HG02623 (cell line): Measurements from ENCODE around the gene AMIGO3.
"Not testable (repeated sequence)": the region's sequence is repeated elsewhere in the genome, so short reads cannot be mapped to it uniquely, and the experiment has no call there.

Experiments used
- ATAC-seq: cut with Tn5 transposase; IDR thresholded peaks from one replicate; pipeline ENCODE4 v1.9.1; 2021; ENCODE audit warnings: moderate library complexity; ENCODE audit not compliant: unreplicated experiment

The AMIGO3 gene

DNA sequence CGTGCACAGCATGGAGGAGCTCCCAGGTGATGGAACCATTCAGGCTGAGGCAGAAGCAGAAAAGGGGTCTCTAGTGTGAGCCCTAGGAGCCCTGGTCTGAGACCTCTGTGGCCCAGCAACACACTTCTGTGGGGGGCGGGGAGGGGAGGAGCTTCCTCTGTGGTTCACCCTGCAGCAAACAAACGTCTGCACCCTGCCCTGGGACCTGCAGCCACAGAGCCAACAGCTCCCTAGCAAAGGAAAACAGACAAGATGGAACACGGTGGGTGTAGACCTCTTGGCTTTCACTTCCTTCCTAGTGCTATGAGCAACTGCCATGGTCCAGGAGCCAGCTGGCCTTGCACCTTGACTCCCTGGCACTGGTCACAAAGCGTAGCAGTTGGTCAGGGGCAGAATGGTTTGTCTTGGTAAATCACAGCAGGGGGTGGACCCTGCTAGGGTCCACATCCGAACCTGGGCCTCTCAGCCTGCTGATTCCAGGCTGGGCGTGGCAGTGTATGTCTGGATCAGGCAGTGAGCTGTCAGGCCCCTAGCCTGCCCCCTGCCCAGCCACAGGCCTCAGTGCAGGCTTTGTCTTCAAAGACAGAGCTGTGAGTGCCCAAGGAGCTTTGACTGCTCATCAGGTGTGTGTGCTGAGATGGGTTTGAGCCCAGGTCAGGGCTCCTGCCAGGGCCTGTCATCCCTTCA is 6.7 kb downstream of the AMIGO3 start:
- ATAC-seq = no peak

DNA sequence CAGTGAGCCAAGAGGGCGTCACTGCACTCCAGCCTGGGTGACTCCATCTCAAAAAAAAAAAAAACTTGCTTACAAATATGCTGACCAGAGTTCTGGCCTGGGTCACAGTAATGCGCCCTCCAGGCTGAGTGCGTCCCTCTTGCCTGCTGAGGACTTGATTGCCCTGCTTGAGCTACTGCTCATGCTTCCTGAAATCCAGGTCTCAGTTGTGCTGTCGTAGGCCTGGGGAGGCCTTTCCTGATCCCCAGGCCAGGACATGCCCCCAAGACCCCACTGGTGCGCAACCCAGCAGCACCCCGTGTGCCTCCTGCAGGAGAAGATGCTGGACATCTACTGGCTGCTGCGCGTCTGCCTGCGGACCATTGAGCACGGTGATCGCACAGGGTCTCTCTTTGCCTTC is 7.3 kb downstream of the AMIGO3 start:
- ATAC-seq = no peak

DNA sequence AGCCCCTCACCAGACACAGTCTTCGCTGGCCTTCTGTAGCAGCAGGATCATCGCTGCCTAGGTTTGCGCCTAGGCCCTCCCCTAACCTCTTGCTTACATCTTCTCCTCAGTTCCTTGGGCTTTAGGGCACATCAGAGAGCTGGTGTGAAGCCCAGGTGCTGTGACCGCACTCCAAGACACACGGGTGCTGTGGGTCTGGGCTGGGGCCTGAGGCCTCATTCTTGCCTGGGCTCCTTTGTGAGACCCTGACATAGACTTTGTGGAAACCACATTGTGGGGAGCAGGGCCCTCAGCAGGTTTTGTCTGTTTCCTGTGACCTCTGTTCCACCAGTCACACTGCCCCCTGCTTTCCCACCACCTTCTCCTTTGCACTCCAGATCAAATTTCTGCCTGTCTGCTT is 8.0 kb downstream of the AMIGO3 start:
- ATAC-seq = no peak

DNA sequence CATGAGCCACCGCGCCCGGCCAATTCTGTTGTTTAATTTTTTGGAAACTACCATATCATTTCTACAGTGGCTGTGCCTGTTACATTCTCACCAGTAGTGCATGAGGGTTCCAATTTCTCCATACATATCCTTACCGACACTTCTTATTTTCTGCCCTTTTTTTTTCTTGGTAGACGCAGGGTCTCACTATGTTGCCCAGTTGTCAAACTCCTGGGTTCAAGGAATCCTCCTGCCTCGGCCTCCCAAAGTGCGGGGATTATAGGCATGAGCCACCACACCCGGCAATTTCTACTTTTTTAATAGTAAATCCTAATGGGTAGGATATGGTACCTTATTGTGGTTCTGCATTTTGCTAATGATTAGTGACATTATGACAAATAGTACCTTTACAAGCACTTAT is 9.6 kb downstream of the AMIGO3 start:
- no peak for ATAC-seq

DNA sequence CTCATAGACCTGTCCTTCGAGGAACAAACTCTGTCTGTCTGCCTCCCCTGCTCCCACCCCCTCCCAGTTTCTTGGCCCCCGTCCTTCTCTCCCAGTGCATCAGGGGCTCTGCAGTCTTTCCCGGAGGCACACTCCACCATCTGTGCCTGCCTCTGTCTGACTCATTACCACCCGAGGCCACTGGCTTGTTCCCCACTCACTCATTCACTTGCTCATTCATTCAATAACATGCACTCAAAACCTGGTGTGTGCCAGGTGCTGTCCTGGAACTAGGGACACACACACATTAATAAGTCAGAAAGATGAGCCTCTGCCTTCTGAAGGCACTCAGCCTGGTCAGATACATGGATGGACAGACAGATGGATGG is 12.4 kb downstream of the AMIGO3 start:
- ATAC-seq = no peak

DNA sequence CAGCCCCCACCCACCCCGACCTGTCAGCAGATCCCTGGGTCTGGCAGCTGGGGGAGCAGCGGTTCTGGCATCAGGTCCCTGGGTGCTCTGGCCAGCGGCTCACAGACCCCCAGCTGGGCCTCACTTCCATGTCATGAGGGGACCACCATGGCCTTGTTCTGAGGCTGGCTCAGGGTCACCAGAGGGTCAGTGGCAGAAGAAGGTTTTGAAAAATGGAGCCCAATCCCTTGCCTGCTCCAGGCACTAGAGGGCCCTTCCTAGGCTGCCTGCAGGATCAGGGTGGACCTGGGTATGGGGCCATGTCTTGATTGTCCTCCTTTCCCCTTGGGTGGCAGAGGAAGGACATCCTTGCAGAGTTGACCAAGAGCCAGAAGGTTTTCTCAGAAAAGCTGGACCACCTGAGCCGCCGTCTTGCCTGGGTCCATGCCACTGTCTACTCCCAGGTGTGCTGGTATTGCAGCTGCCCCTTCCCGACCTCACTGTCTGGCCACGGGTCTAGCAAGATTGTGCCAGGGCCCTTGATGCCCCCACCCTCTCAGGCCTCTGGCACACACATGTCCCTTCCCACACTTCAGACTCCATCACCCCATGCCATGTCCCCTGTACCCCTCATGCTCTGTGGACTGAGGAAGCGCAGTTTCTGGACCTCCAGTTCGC is 12.9 kb downstream of the AMIGO3 start:
- ATAC-seq = no peak

DNA sequence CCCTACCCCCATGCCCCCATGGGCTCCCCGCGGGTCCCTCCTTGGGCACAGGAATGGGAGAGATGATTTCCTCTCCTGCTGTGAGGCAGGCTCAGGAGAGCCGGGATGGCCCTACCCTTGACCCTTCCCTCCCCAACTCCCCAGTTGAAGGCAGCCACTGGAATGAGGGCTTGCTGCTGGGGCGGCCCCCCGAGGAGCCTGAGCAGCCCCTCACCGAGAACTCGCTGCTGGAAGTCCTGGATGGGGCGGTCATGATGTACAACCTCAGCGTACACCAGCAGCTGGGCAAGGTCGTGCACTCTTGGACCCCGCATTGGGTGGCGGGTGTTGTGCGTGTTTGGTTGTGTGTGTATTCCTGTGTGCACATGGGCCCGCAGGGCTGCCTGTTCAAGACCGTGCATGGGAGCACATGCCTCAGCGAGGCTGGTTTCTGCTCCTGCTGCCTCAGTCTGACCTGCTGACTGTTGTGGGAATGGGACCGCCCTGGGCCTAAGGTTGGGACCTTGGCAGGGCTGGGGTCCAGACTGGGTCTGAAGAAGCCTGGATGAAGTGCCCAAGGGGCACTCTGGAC is 14.0 kb downstream of the AMIGO3 start:
- ATAC-seq = no peak

DNA sequence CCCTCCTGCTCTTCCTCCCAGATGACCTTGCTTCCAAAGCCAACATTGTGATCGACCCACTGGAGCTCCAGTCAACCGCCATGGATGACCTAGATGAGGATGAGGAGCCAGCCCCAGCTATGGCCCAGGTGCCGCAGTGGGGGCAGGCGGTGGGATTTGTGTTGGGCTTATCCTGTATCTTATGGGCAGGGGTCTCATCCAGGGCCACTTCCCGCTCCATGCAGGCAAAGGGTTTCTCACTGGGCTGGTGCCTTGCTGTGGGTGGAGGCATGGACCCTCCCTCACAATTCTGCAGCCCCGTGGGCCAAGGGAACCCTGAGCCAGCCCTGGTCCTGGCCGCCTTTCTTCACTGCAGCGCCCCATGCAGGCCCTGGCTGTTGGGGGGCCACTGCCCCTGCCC is 14.9 kb downstream of the AMIGO3 start:
- no peak for ATAC-seq

DNA sequence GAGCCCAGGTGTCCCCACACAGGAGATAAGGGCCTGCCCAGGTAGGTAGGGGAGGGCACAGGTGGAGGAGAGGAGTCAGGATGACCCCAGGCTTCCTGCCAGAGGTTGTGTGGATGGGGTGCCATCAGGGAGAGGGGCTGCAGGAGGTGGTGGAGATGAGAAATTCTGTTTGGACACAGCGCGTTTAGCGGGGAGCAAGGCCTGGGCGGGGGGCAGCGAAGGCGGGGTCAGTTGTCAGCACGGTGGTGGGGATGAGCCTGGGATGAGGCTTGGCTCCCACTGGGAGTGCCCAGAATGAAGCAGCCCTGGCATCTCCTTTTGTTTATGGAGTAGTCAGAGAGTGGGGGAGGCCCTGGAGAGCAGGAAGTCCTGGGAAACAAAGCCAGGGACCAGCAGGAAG is 15.5 kb downstream of the AMIGO3 start:
- ATAC-seq = no peak

DNA sequence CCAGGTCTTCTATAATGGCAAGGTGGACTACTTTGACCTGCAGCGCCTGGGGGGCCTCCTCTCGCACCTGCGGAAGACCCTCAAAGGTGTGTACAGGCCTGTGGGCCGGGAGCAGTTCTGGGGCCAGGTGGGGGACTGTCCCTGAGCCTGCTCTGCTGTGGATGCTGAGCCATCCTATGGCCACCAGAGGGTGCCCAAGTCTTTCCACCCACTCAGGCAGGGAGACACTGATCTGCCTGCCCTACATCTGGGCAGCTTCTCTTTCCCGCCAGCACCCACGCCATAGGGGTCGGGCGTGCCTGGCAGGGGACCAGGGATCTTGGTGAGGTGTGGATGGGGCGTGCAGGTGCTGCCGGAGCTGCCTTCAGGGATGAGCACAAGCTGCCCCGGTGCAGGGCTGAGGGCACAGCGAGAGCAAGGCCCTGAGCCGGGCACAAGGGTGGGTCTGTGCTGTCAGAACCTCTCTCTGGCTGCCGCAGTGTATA is 16.0 kb downstream of the AMIGO3 start:
- peak; percentile 79 for ATAC-seq

DNA sequence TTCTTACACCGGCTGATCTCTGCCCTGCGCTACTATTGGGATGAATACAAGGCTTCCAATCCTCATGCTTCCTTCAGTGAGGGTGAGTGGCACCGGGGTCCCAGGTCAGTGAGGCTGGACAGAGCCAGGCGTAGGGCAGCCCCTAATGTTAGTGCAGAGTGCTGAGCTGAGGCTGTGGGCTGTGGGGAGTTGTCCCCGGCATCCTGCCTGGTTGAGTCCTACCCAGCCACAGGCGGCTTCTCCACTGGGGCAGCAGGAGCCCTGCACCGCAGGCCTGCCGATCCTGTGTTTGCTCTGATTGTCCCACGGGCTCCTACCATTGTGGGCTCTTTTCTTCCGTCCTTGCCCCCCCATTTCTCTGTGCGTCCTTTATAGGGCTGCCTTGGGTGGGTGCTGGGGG is 16.8 kb downstream of the AMIGO3 start:
- no peak for ATAC-seq

DNA sequence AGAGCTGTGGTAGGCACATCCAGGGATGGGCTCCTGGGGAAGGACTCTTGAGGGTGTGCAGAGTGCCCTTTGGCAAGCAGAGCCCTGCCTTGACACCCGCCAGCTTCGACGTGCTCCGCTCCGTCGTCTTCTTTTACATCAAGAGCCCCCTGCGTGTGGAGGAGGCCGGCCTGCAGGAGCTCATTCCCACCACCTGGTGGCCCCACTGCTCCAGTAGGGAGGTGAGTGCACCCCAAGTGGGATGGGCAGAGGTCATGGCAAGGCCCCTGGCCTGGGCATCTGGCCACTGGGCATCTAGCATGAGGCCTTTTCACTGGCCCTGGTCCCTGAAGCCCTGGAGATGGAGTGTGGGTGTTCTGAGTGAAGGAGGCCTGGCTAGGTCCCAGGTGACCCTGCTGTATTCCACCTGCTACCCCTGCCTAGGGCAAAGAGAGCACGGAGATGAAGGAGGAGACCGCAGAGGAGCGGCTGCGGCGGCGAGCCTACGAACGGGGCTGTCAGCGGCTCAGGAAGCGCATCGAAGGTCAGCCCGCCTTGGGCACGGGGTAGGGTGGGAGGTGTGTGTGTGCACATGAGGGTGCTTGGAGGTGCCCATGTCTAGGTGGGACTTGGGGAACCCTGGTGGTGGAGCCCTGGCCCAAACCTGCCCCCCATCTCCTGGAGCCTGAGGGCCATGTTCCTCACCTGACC is 18.0 kb downstream of the AMIGO3 start:
- no peak for ATAC-seq

DNA sequence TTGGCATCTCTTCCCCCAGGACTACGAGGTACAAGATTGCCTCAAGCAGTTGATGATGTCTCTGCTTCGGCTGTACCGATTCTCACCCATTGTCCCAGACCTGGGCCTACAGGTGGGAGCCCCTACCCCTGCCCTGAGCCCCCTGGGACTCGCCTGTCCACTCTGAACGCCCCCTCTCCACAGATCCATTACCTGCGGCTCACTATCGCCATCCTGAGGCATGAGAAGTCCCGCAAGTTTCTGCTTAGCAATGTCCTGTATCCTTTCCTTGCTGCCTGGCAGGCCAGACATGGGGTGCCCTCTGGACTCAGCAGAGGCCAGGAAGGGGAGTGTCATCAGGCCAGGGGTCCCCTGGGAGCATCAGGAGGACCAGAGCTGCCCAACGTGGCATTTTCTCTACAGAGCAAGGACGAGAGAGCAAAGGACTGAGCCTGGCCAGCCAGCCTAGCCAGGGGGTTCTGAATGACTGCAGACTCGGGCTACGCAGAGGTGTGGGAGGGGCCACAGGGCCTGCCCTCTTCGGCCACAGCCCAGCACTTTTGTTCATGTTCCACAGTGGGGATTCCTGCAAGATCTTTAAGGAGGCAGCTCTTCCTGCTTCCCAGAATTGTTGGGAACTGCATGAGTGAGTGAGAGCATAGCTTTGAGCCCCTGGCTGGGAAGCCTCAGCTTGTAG is 18.9 kb downstream of the AMIGO3 start:
- ATAC-seq = no peak

DNA sequence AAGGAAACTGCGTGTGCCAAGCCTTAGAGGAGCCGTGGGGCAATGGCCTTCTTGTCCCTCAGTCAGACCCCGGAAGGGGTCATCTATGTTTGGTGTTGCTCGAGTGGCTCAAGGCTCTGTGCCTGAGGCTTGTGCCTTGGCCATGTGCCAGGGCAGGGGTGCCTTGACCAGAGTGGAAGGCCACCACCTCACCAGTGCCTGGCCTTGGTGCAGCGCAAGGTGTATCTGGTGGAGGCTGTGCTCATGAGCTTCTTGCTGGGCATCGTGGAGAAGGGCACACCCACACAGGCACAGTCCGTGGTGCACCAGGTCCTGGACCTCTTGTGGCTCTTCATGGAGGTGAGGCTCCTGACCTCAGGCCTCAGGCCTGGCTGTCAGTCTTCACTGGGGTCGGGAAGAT is 19.5 kb downstream of the AMIGO3 start:
- ATAC-seq = no peak

DNA sequence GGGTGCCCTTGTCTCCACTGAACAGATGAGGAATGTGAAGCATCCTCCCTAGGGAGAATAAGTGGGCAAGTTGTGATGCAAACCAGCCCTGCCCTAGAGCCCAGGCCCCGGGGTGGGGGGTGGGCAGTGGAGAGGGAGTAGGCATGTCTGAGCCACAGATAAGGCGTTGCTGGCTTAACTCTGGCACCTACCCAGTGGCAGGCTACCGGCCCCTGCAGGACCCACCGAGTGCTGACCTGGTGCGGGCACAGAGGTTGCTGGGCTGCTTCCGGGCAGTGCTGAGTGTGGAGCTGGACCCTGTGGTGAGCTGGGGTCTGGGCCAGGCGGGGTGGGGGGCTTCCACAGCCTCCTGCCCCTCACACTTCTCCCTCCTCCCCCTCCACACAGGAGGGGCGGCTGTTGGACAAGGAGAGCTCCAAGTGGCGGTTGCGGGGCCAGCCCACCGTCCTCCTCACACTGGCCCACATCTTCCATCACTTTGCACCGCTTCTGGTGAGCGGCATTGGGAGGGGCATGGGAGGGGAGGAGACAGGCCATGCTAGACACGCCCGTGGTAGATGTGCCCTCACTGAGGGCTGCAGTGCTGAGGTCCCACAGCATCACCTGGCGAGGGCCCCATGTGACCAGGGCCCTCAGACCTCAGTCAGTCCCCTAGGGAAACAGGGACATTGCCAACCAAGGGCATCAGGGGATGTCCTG is 20.1 kb downstream of the AMIGO3 start:
- ATAC-seq = no peak

DNA sequence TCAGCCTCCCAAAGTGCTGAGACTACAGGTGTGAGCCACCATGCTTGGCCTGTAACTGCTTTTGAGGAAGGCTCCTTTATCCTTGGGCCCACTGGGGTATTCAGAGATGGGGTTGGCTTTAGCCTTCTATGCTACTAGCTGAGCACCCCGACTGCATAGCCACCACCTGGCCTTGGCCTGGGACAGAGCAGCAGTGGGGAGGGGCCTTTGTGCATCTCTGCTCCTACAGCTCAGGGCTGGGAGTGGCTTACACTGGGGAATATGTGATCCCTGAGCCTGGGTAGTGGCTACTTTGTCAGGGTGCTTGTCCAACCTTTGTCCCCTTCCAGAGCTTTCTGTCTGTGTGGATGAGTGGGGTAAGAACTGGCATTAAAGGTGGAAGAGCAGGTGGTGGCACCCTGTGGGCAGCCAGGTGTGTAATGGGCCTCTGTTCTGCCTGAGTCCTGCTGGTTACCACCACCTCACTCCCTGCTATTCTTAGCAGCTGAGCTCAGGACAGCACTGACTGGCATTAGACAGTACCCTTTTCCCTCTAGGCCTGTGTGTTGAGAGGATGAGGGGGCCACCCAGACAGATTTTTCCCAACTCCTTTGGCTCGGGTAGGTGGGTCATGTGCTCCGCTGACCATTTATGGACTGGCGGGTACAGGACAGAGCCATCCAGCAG is 24.0 kb downstream of the AMIGO3 start:
- not testable (repeated sequence) for ATAC-seq

DNA sequence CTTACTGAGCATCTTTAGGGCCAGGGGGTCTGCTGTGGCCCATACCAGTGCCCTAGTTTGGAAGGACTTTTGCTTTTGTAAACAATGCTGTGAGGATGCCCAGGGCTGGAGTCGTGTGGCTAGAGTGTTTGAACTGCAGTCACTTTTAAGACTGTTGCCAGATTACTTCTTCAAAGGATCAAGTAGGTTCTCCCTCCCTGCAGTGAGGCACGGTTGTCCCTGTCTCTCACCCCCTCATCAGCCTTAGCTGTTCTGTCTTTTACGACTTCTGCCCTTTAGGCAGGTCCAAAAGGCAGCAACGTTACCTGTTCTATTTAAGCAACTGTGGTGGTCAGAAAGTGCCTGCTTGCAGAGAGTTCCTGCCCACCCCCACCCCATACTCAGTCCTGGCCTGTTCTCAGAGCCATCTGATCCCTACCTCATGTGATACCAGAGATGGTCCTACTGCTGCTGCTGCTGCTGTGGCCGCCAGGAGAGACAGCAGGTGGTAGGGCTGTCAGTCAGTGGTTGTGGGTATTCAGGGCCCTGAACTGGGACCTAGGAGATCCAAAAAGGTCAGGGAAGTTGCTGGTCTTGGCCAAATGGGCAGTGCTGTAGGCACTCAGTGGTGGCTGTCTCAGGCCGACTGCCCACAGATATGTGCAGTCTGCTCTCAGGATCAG is 24.9 kb downstream of the AMIGO3 start:
- not testable (repeated sequence) for ATAC-seq

DNA sequence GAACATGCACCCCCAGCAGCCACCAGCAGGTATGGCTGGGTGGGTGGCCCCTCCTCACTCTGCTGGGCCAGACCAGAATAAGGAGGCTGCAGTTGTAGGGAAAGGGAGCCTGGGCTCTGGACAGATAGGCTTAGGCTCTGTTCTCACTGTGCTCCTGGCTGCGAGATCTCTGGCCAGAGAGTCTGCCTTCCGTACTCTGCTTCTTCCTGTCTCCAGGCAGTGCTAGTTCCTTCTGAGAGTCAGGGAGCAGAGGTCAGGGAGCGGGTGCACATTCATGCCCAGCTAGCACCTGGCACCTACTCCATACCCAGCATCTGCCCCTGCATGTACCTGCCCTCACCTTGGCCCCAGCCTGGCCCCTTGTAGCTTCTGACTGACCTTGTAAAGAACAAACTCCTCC is 28.0 kb downstream of the AMIGO3 start:
- ATAC-seq = not testable (repeated sequence)

DNA sequence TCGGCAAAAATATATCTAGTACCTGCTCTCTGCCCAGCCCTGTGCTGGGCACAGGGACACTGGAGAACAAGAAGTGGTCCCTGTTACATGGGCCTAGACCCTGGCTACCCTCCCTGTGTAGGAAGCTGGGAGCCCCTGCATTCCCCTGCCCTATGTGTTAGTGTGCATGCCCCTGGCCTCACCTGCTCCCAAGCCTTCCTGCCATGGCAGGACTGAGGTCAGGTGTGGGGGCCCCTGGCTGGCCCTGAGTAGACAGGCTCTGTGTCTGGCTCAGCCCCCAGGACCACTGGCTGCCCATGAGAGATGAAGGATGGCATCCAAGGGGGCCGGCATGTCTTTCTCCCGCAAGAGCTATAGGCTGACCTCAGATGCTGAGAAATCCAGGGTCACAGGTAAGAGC is 28.6 kb downstream of the AMIGO3 start:
- ATAC-seq = not testable (repeated sequence)
